Upper lobe of left lung (tissue), 6 donors: ENCODE measurements around the gene ODAD4. TPM values are rescaled to one million over a fixed set of nuclear protein-coding genes. Genes with fewer than 3 reads are reported as not detected.
"Not testable (repeated sequence)": the region's sequence is repeated elsewhere in the genome, so short reads cannot be mapped to it uniquely, and the experiment has no call there.

ENCODE experiments used
- ATAC-seq, 2 donors: fragments of 200-7000 bp; cut with Tn5 transposase; one replicate each; pipeline ENCODE4 v1.9.1; 2022; ENCODE audit warnings: mild to moderate bottlenecking in 2 of 2, moderate library complexity in 2 of 2; ENCODE audit not compliant: low FRiP score in 2 of 2
- DNase-seq, 2 donors: peaks; one replicate each; pipeline ENCODE4 v3.0.0-alpha.2; 2019 to 2020
- H3K27ac ChIP-seq, 4 donors: fragments of 200-600 bp; sonication (generic); one replicate each; pipeline ENCODE4 v1.5.1; 2016 to 2019
- H3K27me3 ChIP-seq, 4 donors: fragments of 200-600 bp; sonication (generic); one replicate each; pipeline ENCODE4 v1.5.1; 2017 to 2019
- H3K36me3 ChIP-seq, 4 donors: fragments of 200-600 bp; sonication (generic); one replicate each; pipeline ENCODE4 v1.5.1; 2016 to 2019
- H3K4me1 ChIP-seq, 4 donors: fragments of 200-600 bp; sonication (generic); one replicate each; pipeline ENCODE4 v1.5.1; 2018 to 2019
- H3K4me3 ChIP-seq, 4 donors: fragments of 200-600 bp; sonication (generic); one replicate each; pipeline ENCODE4 v1.5.1; 2017 to 2019; ENCODE audit warnings: mild to moderate bottlenecking in 2 of 4, moderate library complexity in 1 of 4
- H3K9me3 ChIP-seq, 4 donors: fragments of 200-600 bp; sonication (generic); one replicate each; pipeline ENCODE4 v1.5.1; 2018 to 2019
- EP300 ChIP-seq, 4 donors: sonication (generic); formaldehyde crosslinking; IDR thresholded peaks; one replicate each; pipeline ENCODE4 v1.5.1; 2017; ENCODE audit warnings: antibody characterized with exemption in 4 of 4, control low read depth in 2 of 4
- POLR2A ChIP-seq, 4 donors: fragments of 450-650 bp; IDR thresholded peaks; one replicate each; pipeline ENCODE4 v1.5.1; 2016 to 2017; ENCODE audit warnings: antibody characterized with exemption in 4 of 4, mild to moderate bottlenecking in 2 of 4
- POLR2AphosphoS5 ChIP-seq, 2 donors: sonication (generic); formaldehyde crosslinking; IDR thresholded peaks; one replicate each; pipeline ENCODE4 v1.5.1; 2017; ENCODE audit warnings: antibody characterized with exemption in 2 of 2
- WGBS, 2 donors: methylation state at CpG; one replicate each; pipeline ENCODE4 v1.1.5; 2017 to 2018; 5-methylcytosine and 5-hydroxymethylcytosine counted together
- total RNA-seq, 6 donors: library from RNA; depleted of rRNA in 4 of 6; stranded (reverse); fragments of >200 nt in 4 of 6; gene quantifications; one replicate each; pipeline versions ENCODE4 v1.1.0 to v1.2.1, GENCODE V29; 2016 to 2021
- TF ChIP-seq, protein P1 (sequence below), 6 experiments: fragments of 450-650 bp in 4 of 6; fragments of 200-600 bp in 2 of 6; sonication (generic) in 2 of 6; IDR thresholded peaks; one replicate each; pipeline ENCODE4 v1.5.1; 2016 to 2019; ENCODE audit warnings: antibody characterized with exemption in 6 of 6
- donor health status: DM: no; HTN: no; CAD: no; lungs with moderate emphysema.
- donor health status: DM: no; HTN: yes; CAD: no; lungs with severe emphysema.

The ODAD4 gene
- total RNA-seq, 6 donors from 2014 or later = 1.2 to 16.9 (median 4.8) TPM

DNA sequence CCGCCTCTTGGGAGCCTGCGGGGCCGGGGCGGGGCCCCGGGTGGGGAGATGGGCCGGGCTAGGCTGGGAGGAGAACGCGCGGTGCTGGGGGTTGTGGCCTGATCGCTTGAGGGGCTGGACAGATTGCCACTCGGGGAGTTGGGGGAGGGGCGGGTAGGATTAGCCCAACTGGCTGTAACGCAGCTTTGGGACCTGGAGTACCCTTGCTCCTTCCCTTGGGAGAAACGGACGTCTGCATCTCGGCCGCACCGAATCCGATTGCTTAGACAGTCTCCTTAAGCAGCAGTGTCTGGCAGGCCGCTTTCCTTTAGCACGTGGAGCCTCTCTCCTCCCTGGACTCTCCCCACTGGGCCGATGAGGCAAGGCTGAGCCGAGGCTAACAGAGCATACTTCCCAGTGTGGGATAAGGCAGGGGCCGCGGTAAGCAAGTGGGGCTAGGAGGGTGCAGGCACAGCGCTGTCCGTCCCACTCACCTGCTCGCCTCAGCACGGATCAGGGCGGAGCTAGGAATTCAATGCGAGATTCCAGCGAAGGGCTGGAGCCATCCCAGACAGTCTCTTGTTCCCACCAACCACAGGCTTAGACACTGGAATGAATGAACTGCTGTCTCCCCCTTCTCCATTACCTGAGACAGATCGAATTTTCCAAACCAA, 11.1 kb upstream of the ODAD4 start:
- 10 to 39% methylated on average over 10 to 25 of the region's 33 CpGs for WGBS, 2 donors
- Histone ChIP-seq H3K27me3 (no peaks in the 10 kb centered on the region), H3K36me3 (no peaks in the 10 kb centered on the region), H3K4me1 (peaks cover 18 to 46% (median 33%) of the 10 kb centered on the region in 4 donors), H3K9me3 (no peaks in the 10 kb centered on the region), H3K27ac (peak overlapping the region; percentile 64 to 91 (median 86)), H3K4me3 (peak overlapping the region; percentile 29 to 98 (median 81))
- ATAC-seq (peak; percentile 46 to 68), DNase-seq (peak in 1 of 2 donors; percentile 59)
- TF ChIP-seq EP300 (IDR thresholded peaks at IDR 0.05) (no peak), POLR2A (IDR thresholded peaks at IDR 0.05) (no peak), POLR2AphosphoS5 (IDR thresholded peaks at IDR 0.05) (no peak)
- TF ChIP-seq, protein P1, sequence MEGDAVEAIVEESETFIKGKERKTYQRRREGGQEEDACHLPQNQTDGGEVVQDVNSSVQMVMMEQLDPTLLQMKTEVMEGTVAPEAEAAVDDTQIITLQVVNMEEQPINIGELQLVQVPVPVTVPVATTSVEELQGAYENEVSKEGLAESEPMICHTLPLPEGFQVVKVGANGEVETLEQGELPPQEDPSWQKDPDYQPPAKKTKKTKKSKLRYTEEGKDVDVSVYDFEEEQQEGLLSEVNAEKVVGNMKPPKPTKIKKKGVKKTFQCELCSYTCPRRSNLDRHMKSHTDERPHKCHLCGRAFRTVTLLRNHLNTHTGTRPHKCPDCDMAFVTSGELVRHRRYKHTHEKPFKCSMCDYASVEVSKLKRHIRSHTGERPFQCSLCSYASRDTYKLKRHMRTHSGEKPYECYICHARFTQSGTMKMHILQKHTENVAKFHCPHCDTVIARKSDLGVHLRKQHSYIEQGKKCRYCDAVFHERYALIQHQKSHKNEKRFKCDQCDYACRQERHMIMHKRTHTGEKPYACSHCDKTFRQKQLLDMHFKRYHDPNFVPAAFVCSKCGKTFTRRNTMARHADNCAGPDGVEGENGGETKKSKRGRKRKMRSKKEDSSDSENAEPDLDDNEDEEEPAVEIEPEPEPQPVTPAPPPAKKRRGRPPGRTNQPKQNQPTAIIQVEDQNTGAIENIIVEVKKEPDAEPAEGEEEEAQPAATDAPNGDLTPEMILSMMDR (IDR thresholded peaks at IDR 0.05) = no peak

DNA sequence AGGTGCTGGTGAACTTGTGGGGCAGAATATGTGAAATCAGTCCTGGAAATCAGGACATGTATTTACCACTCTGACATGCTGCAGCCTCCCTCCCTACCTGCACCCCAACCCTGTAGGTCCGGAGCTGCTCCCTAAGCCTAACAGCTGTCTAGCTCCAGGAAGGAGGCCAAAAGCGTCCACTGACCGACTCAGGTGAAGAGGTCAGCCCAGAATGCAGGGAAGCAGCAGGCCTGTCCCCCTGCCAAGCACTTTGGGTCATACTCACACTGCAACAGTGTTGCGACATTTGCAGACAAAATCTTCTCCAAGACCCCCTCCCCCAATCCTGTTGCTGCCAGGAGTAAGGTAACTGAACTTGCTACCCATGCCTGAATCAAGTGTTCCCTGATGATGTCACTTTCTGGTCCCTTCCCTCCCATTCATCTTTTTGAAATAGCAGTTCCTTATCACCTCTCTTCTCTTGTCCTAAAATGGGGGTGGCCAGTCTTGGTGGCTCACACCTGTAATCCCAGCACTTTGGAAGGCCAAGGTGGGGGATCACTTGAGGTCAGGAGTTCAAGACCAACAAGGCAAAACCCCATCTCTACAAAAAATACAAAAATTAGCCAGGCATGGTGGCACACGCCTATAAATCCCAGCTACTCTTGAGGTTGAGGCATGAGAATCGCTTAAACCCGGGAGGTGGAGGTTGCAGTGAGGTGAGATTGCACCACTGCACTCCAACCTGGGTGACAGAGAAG, 10.4 kb upstream of the ODAD4 start:
- 72 to 90% methylated on average over 4 to 7 of the region's 7 CpGs for WGBS, 2 donors
- peaks cover 18 to 40% (median 27%) of the 10 kb centered on the region in 4 donors for H3K4me1 ChIP-seq
- no peaks in the 10 kb centered on the region for H3K36me3 ChIP-seq
- DNase-seq (peak in 1 of 2 donors; percentile 64), ATAC-seq (peak in 1 of 2 donors; percentile 5)
- peak overlapping the region in 2 of 4 donors; percentile 84 to 98 for H3K4me3 ChIP-seq
- no peaks in the 10 kb centered on the region for H3K27me3 ChIP-seq
- TF ChIP-seq EP300 (IDR thresholded peaks at IDR 0.05) = no peak
- TF ChIP-seq, protein P1 (IDR thresholded peaks at IDR 0.05) = no peak
- TF ChIP-seq POLR2A (IDR thresholded peaks at IDR 0.05) = no peak
- TF ChIP-seq POLR2AphosphoS5 (IDR thresholded peaks at IDR 0.05) = no peak
- peak overlapping the region; percentile 64 to 91 (median 86) for H3K27ac ChIP-seq
- no peaks in the 10 kb centered on the region for H3K9me3 ChIP-seq

DNA sequence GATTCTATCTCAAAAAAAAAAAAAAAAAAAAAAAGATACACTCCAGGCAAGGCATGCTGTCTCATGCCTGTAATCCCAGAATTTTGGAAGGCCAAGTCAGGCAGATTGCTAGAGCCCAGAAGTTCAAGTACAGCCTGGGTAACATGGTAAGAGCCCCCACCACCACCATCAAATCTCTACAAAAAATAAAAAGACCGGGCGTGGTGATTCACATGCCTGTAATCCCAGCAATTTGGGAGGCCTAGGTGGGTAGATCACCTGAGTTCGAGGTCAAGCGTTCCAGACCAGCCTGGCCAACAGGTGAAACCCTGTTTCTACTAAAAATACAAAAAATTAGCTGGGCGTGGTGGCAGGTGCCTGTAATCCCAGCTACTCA, 9.8 kb upstream of the ODAD4 start:
- Histone ChIP-seq H3K9me3 (no peaks in the 10 kb centered on the region), H3K27ac (no peak overlapping the region), H3K4me3 (no peak overlapping the region), H3K36me3 (no peaks in the 10 kb centered on the region), H3K4me1 (peaks cover 18 to 34% (median 22%) of the 10 kb centered on the region in 4 donors), H3K27me3 (no peaks in the 10 kb centered on the region)
- WGBS, 2 donors = 93 to 98% methylated on average over 5 of the region's 5 CpGs
- no peak for ATAC-seq
- no peak for TF ChIP-seq POLR2A (IDR thresholded peaks at IDR 0.05)
- no peak for DNase-seq

DNA sequence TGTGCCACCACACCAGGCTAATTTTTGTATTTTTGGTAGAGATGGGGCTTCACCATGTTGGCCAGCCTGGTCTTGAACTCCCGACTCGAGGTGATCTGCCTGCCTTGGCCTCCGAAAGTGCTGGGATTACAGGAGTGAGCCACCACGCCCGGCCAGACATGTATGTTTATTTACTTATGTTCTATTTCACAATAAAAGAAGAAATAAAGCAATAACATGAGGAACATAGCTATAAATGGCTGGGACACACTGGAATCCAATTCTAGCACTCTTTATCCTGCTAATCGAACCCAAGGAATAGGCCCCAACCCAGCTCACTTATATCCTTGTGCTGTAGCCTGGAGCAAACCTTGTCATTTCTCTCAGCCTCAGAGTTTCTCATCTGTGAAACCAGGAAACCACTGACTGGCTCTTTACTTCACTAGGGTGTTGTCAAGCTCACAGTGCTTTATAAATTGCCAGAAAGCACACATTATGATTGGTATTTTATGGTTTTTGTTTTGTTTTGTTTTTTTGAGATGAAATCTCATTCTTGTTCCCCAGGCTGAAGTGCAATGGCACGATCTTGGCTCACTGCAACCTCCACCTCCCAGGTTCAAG, 4.3 kb upstream of the ODAD4 start:
- ATAC-seq (no peak), DNase-seq (no peak)
- peaks cover 3 to 19% (median 9%) of the 10 kb centered on the region in 4 donors for H3K4me1 ChIP-seq
- no peak overlapping the region for H3K27ac ChIP-seq
- no peaks in the 10 kb centered on the region for H3K36me3 ChIP-seq
- WGBS, 2 donors = 84% methylated on average over 7 of the region's 7 CpGs
- no peak overlapping the region for H3K4me3 ChIP-seq
- TF ChIP-seq POLR2A (IDR thresholded peaks at IDR 0.05) (no peak), POLR2AphosphoS5 (IDR thresholded peaks at IDR 0.05) (no peak), EP300 (IDR thresholded peaks at IDR 0.05) (no peak)
- TF ChIP-seq, protein P1 (IDR thresholded peaks at IDR 0.05) = no peak
- no peaks in the 10 kb centered on the region for H3K9me3 ChIP-seq
- H3K27me3 ChIP-seq = no peaks in the 10 kb centered on the region

DNA sequence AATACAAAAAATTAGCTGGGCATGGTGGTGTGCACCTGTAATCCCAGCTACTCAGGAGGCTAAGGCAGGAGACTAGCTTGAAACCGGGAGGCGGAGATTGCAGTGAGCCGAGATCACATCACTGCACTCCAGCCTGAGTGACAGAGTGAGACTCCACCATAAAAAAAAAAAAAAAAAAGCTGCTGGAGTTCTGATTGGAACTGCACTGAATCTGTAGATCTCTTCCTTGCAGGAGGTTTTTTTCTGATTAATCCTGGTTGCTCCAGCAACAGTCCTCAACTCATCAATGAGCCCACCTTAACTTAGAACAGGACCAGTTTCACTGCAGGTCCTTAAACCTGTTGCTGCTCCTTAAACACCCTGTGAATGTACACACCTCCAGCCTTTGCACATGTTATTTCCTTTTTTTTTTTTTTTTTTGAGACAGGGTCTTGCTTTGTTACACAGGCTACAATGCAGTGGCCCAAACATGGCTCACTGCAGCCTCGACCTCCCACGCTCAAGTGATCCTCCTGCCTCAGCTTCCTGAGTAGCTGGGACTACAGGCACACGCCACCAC, 1.6 kb upstream of the ODAD4 start:
- H3K27ac ChIP-seq = no peak overlapping the region
- 79 to 80% methylated on average over 6 of the region's 6 CpGs for WGBS, 2 donors
- no peak overlapping the region for H3K4me3 ChIP-seq
- H3K27me3 ChIP-seq = no peaks in the 10 kb centered on the region
- H3K9me3 ChIP-seq = no peaks in the 10 kb centered on the region
- ATAC-seq (no peak), DNase-seq (no peak)
- peaks cover 11 to 30% (median 14%) of the 10 kb centered on the region in 4 donors for H3K4me1 ChIP-seq
- no peaks in the 10 kb centered on the region for H3K36me3 ChIP-seq
- TF ChIP-seq POLR2A (IDR thresholded peaks at IDR 0.05) (no peak), EP300 (IDR thresholded peaks at IDR 0.05) (no peak)

DNA sequence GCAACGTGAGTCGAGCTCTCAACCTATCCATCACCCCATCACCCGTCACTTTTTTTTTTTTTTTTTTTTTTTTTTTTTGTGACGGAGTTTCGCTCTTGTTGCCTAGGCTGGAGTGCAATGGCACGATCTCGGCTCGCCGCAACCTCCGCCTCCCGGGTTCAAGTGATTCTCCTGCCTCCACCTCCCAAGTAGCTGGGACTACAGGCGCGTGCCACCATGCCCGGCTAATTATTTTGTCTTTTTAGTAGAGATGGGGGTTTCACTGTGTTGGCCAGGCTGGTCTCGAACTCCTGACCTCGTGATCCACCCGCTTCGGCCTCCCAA, 378 bp downstream of the ODAD4 start:
- not testable (repeated sequence) for H3K36me3 ChIP-seq, DNase-seq, ATAC-seq, H3K9me3 ChIP-seq, H3K27me3 ChIP-seq
- H3K4me1 ChIP-seq = peaks cover 11 to 30% (median 14%) of the 10 kb centered on the region in 4 donors
- 44% methylated on average over 16 to 18 of the region's 18 CpGs for WGBS, 2 donors
- H3K4me3 ChIP-seq = peak overlapping the region; percentile 41 to 64 (median 52)
- H3K27ac ChIP-seq = peak overlapping the region; percentile 67 to 87 (median 86)

DNA sequence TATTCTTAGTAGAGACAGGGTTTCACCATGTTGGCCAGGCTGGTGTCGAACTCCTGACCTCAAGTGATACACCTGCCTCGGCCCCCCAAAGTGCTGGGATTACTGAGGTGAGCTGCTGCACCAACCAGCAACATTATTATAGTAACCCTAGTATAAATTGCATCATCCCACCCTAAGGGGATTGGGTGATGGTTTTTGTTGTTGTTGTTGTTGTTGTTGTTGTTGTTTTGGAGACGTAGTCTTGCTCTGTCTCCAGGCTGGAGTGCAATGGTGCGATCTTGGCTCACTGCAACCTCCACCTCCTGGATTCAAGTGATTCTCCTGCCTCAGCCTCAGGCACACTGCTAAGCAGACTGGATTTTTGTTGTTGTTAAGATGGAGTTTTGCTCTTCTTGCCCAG, 1.3 kb downstream of the ODAD4 start:
- H3K36me3 ChIP-seq, H3K27me3 ChIP-seq: not testable (repeated sequence)
- 89 to 90% methylated on average over 4 of the region's 4 CpGs for WGBS, 2 donors

More for the DNA sequence above, 1.3 kb downstream of the ODAD4 start:
- H3K4me1 ChIP-seq = peaks cover 11 to 30% (median 14%) of the 10 kb centered on the region in 4 donors
- ATAC-seq, H3K9me3 ChIP-seq, DNase-seq, H3K27ac ChIP-seq, H3K4me3 ChIP-seq: not testable (repeated sequence)
